Ishikawa (cell line): ENCODE measurements around the gene JPT2.

Source experiments
- CEBPB ChIP-seq: IDR thresholded peaks from 2 replicates; pipeline ENCODE4 v1.6.1; 2012
- CREB1 ChIP-seq: IDR thresholded peaks from 2 replicates; pipeline ENCODE4 v1.6.1; 2012; ENCODE audit warnings: low read depth
- EGR1 ChIP-seq: IDR thresholded peaks from 2 replicates; pipeline ENCODE4 v1.6.1; 2012
- EP300 ChIP-seq: IDR thresholded peaks from 2 replicates; pipeline ENCODE4 v1.6.1; 2012; ENCODE audit warnings: borderline replicate concordance
- RAD21 ChIP-seq: IDR thresholded peaks from 2 replicates; pipeline ENCODE4 v1.6.1; 2012; ENCODE audit warnings: low read depth
- REST ChIP-seq: IDR thresholded peaks from 2 replicates; pipeline ENCODE4 v1.6.1; 2012; ENCODE audit warnings: low read depth, mild to moderate bottlenecking
- YY1 ChIP-seq: IDR thresholded peaks from 2 replicates; pipeline ENCODE4 v1.6.1; 2012; ENCODE audit warnings: low read depth
- ZBTB7A ChIP-seq: IDR thresholded peaks from 2 replicates; pipeline ENCODE4 v1.6.1; 2012; ENCODE audit warnings: low read depth

GRCh38 chr16:1665829-1666228, 12.2 kb upstream of the JPT2 start:
- TF ChIP-seq REST (no peak), YY1 (no peak), RAD21 (no peak), CREB1 (no peak), ZBTB7A (no peak), CEBPB (no peak), EP300 (no peak), EGR1 (no peak)
